Embryonic facial prominence (tissue), 1 donor: ENCODE measurements around the gene SUCLG1.
"Not testable (repeated sequence)": the region's sequence is repeated elsewhere in the genome, so short reads cannot be mapped to it uniquely, and the experiment has no call there.

ENCODE experiments used
- DNase-seq: peaks from one replicate; pipeline ENCODE4 v3.0.0-alpha.2; 2016; ENCODE audit errors: extremely low spot score

Gene SUCLG1

DNA sequence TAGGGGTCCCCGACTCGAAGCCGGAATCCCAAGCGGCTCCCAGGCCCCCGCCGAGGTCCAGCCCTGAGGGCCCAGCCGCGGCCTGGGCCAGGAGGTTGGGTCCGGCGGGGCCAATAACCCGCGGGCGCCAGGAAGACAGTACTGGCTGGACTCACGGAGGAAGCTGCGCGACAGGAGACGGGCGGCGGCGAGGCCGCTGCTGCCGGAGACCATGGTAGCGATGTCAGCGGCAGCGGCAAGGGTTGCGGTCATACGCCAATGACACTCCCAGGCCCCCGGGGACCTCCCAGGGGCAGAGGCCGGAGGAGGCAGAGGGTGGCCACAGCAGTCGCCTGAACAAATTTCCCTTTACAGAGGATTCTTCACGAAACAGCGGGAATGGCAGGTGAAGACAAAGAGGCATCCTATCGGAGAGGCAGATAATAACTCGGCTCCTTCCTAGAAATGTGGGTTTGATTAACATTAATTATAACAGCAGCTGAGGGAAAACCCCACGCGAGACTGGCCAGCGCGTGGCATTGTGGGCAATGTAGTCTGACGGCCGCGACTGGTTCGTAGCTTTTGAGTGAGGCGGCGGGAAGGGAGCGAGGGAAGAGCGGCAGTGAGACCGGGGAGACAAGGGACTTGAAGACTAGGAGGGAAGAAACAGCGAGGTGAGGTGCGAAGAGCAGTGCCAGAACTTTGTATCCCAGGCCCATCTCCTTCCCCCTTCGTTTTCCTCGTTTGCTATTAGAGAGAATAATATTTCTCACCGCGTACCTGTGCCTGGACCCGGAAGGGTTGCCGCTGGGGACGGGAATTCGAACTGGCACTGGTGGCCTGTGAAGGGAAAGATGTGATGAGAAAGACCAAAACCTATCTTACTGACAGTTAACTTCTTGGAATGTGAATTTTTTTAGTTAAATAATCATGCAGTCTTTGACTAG is at the start of gene SUCLG1:
SUCLG1 (minus strand) TSS at position 263 of the 926 bp plus-strand sequence; CDS start at position 252, 11 bp downstream.
- DNase-seq, result peak; percentile 81

DNA sequence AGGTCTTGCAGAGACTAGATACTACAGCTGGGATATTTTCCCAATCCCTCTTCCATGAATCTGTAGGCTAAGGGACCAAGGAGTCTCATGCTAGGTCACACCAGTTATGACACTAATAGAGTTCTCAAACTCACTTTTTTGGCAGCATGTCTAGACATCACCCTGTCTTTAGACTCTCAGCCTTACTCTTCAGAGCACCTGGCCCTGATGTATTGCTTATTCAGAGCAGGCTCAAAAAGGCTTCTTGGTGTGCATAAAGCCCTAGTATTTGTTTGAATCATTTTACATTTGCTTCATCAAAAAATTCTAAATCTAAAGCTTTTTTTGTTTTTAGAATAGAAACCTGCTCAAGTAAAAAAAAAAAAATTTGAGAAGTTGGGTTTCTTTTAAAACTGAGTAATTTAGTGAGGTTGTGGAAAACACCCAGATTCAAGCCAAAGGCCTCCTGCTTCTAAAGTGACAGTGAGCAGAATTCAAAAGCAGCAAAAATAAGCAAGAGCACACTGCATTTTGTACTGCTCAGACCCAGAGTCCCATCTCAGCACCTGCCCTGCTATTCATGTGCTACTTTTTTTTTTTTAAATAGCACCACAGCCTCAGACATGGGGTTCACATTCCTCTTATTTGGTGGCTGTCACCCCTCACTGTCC is 39.2 kb upstream of the SUCLG1 start:
- DNase-seq, result no peak

DNA sequence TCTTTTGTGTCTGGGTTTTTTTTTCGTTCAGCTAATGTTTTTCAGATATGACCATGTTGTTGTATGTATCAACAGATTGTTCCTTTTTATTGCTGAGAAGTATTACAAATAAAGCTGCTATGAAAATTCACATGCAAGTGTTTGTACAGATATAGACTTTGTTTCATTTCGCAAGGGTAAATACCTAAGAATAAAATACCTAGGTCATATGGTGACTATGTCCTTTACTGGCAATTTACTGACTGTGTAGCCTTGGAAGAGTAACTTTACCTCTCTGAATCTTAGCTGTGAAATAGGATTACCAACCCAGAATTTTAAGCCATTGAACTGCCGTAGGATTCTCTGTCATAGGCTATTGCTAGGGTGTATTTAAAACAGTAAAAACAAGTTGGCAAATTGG is 38.2 kb upstream of the SUCLG1 start:
- no peak for DNase-seq

DNA sequence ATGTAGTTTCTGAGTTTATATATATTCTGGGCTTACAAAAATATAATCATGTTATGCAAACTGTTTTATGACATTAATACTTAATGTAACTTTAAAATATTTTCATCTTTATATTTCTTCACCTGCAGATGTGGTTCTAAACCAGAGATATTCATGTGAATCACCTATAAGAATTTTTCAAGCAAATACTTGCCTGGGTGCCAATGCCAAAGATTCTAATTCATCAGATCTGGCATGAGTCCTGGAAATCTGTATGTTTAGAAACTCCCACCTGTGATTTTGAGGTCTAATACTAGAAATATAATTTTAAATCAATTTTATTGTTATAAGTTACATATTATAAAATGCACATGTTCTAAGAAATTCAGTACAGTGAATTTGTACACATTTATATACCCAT is 37.3 kb upstream of the SUCLG1 start:
- no peak for DNase-seq

- DNase-seq, result no peak
Measured at GRCh38 chr2:84495539-84496146, 36.6 kb upstream of the SUCLG1 start.

- DNase-seq, result no peak
Measured at GRCh38 chr2:84494070-84494469, 35.0 kb upstream of the SUCLG1 start.

DNA sequence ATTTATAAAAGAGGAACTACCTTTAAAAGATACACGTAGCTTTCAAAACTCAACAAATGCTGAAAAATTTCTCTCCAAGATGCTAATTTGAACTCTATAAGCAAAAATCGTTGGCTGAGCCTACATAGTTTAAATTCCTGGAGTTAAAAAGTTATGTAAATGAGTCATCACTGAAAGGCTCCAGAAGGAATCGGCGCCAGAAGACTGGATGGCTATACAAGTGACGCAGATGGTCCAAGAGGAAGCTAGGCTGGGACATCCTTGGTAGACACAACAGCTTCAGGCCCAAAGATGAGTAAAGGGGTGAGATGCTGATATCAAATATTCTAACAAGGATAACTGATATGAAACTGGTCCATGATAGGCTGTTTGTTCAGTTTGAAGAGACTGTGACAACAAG is 34.4 kb upstream of the SUCLG1 start:
- DNase-seq, result no peak

DNA sequence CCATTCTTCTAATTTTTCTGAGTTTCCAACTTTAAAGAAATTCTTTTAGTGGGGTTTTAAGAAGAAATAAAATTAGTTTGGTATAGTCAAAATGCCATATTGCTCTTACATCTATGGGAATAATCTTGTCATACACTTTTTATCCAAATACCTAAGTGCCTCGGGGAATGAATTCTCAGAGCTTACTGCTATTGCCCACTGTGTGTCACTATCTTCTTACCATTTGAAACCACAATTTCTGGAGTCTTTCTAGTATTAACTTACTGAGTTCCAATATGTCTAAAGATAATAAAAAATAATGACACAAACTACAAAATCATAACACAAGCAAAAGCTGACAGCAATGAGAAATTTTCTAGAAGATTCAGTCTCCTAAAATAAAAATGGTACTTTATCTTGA is 33.5 kb upstream of the SUCLG1 start:
- DNase-seq, result no peak

GRCh38 chr2:84491741-84492140 is 32.7 kb upstream of the SUCLG1 start:
- no peak for DNase-seq

DNA sequence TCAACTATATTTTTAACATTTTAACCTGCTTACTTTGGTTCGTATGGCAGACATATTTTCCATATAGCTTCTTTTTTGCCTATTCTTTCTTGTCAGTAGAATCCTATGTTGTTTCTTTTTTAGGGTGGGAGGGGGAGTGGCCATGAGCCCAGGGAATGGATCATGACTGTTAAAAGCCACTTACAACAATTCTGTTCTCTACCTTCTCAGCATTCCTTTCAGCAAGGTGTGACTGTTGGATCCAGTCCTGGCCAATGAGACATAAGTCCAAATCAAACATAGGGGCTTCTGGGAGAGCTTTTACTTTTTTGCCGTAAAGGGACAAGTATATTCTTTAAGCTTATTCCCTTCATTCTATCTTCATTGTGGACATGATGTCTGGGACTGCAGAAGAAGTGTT is 32.2 kb upstream of the SUCLG1 start:
- no peak for DNase-seq

DNA sequence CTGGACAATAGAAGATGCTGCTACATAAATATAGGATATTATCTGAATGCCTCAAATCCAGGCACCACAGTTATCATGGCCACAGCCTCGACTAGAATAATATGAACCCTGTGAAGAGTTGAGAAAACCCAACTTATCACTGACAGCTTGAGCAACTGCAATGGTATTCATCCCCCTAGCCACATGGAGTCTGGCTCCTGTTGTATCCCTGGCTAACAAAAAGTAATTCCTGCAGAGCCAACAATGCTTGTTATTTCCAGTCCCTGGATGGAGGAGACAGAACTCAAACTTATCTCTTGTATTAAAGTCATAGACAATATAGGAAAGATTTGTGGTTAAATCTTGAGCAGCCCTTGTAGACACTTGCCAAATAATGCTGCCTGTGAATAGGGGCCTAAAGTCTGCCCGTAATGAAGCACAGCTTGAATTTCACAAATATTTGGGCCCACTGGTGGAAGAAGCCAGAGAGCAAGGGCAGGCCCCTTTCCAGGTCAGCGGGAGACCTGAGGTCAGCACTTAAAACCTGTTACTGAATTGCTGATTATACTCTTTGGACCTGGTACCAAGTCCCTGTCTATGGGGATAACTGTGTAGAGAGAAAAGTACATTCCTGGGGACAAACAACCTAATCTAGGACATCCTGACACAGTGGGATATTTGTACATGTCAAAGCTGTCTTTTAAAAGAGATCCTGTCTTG is 28.4 kb upstream of the SUCLG1 start:
- DNase-seq, result no peak

DNA sequence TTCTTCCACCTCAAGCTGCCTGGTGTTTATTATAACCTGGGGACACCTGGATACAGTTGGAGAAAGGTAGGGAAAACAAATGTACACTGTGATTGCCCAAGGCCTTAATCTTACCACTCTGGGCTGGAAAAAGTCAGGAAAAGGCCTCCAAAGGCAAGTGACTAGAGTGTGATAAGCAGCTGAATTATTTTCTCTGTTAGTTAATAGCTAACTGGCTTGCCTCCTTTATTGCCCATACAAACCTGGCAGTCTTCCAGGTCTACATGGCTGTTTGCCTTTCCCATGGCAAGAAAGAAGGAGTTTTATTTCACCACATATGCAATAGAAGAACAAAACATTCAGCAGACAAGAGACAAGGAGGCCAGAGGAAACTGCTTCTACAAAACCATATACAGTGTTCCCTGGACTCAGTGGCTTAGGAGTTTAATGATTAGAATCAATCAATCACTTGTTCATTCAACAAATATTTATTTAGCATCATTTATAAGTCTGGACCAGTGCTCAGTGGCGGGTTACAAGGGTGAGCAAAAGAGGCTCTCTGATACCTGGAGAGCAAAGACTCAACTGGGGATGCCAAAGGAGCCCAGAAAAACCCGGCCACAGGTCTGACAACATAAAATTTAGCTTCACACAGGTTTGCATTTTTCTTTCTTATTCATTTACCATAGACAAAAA is 27.5 kb upstream of the SUCLG1 start:
- DNase-seq, result no peak

- no peak for DNase-seq
Measured at GRCh38 chr2:84483320-84483719, 24.2 kb upstream of the SUCLG1 start.

- DNase-seq, result no peak
Measured at GRCh38 chr2:84482603-84483002, 23.5 kb upstream of the SUCLG1 start.

GRCh38 chr2:84481702-84482101 is 22.6 kb upstream of the SUCLG1 start:
- no peak for DNase-seq

DNA sequence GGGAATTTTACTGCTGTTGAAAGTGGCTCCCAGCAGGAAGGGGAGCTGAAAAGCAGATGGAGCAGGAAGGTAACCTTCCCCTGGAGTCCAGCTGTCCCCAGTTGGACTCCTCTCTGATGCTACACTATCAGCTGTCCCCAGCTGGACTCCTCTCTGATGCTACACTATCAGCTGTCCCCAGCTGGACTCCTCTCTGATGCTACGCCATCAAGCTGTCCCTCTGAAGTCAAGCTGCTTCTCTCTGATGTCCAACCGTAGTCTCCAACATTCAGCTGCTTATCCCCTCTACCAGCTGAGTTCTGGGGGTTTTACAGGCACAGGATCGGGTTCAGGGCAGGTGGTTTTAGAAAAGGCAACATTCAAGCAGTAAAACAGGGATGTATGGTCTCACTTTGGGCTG is 19.8 kb upstream of the SUCLG1 start:
- DNase-seq, result no peak

DNA sequence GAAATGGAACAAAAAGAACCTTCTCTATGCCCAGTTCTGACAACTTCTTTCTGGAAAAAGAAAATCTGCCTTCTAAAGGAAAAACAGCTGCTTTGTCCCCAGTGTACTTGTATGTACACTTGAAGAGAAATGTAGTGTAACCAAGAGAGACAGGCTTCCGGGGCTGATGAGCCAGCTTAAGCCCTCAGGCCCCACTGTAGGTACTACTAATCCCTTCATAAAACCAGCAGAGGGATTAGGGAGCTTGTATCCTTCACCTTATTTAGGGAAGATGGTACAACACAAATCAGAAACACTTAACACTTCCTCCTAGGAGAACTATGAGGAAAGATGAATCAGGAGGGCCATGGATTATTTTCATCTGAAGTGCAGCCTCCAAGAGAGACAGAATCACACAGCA is 18.8 kb upstream of the SUCLG1 start:
- no peak for DNase-seq

DNA sequence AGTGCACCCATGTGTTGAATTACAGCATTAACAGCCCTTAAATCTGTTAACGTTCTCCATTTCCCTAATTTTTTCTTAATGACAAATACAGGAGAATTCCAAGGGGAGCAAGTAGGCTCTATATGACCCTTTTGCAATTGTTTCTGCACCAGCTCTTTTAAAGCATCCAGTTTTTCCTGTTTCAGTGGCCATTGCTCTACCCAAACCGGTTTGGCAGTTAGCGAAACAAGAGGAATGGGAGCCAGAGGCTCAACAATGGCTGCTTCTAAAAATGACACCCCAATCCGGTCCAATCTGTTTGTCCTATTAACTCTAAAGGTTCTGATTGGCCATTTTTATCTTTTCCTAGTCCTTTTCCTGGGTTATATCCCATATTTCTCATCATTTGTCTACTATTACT is 15.1 kb upstream of the SUCLG1 start:
- DNase-seq, result no peak

DNA sequence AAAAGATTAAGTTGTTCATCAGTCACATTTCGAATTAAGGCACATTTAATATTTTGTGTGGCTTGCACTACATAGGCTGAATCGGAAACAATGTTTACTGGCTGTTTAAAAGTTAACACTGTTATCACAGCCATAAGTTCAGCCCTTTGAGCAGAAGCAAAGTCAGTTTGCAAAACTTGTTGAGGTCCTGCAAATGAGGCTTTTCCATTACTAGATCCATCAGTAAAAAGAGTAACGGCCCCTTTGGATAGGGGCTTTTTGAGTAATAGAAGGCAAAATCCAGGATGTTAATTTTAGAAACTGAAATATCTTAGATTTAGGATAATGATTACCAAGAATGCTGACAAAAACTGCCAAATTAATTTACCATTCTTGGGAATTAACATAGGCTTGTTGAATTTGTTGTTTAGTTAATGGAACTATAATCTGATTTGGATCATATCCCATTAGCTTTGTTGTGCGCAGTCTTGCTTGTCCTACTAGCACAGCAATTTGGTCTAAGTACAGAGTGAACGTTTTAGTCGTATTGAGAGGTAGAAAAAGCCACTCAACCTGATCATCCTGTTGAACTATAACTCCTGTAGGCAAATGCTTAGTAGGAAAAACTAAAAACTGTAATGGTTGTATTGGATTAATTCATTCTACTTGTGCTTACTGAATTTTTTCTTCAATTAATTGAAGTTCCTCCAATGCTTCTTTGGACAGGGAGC is 13.9 kb upstream of the SUCLG1 start:
- no peak for DNase-seq

DNA sequence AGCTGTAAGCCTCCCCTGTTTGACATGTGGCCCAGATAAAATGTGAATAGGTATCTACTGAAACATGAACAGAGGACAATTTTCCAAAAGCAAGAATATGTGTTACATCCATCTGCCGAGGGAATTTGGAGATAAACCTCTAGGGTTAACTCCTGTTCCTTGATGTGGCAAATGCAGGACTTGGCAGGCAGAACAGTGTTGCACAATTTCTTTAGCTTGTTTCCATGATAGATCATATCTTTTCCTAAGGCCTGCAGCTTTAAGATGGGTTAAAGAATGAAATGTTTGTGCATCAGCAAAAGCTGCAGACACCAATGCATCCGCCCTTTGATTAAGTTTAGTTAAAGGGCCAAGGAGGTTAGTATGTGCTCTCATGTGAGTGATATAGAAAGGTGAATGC is 13.3 kb upstream of the SUCLG1 start:
- DNase-seq, result not testable (repeated sequence)

- no peak for DNase-seq
Measured at GRCh38 chr2:84467389-84467788, 8.3 kb upstream of the SUCLG1 start.
